Ovary (tissue), 3 donors: ENCODE measurements around the gene BABAM2.

ENCODE experiments used
- POLR2A ChIP-seq: fragments of 450-650 bp; IDR thresholded peaks from one replicate; pipeline ENCODE4 v1.6.1; 2017; ENCODE audit warnings: antibody characterized with exemption, mild to moderate bottlenecking, moderate library complexity
- TF ChIP-seq, protein P1 (sequence below), 3 donors: fragments of 450-650 bp in 2 of 3; fragments of 200-600 bp in 1 of 3; IDR thresholded peaks; one replicate each; pipeline versions ENCODE4 v1.5.1 to v1.8.0; 2016 to 2022; ENCODE audit warnings: antibody characterized with exemption in 3 of 3, mild to moderate bottlenecking in 1 of 3
- donor health status: DM: no; HTN: no; CAD: no.

GRCh38 chr2:28155627-28156026, 265.1 kb downstream of the BABAM2 start:
- TF ChIP-seq, protein P1, sequence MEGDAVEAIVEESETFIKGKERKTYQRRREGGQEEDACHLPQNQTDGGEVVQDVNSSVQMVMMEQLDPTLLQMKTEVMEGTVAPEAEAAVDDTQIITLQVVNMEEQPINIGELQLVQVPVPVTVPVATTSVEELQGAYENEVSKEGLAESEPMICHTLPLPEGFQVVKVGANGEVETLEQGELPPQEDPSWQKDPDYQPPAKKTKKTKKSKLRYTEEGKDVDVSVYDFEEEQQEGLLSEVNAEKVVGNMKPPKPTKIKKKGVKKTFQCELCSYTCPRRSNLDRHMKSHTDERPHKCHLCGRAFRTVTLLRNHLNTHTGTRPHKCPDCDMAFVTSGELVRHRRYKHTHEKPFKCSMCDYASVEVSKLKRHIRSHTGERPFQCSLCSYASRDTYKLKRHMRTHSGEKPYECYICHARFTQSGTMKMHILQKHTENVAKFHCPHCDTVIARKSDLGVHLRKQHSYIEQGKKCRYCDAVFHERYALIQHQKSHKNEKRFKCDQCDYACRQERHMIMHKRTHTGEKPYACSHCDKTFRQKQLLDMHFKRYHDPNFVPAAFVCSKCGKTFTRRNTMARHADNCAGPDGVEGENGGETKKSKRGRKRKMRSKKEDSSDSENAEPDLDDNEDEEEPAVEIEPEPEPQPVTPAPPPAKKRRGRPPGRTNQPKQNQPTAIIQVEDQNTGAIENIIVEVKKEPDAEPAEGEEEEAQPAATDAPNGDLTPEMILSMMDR (IDR thresholded peaks at IDR 0.05) = no peak
- TF ChIP-seq POLR2A = no peak
